HepG2 (cell line): ENCODE data around the gene MT1G. TPM values are rescaled to one million over a fixed set of nuclear protein-coding genes. Genes with fewer than 3 reads are reported as not detected.

Experiments
- FOXC1 ChIP-seq: sonication (generic); formaldehyde crosslinking; IDR thresholded peaks from 2 replicates; pipeline ENCODE4 v1.8.0; 2022; ENCODE audit warnings: mild to moderate bottlenecking, missing genetic modification reagents, borderline replicate concordance
- HNF4A ChIP-seq: sonication (generic); formaldehyde crosslinking; IDR thresholded peaks from 2 replicates; pipeline ENCODE4 v1.4.0; 2020; ENCODE audit warnings: missing genetic modification reagents
- KLF6 ChIP-seq: IDR thresholded peaks from 2 replicates; pipeline ENCODE4 v1.8.0; 2016; ENCODE audit warnings: missing biosample characterization, missing genetic modification reagents
- PHF21A ChIP-seq: sonication (generic); formaldehyde crosslinking; IDR thresholded peaks from 2 replicates; pipeline ENCODE4 v1.5.0; 2020; ENCODE audit warnings: mild to moderate bottlenecking, missing genetic modification reagents
- RAD51 ChIP-seq: fragments of 450-650 bp; IDR thresholded peaks from 2 replicates; pipeline ENCODE4 v1.6.1; 2016; ENCODE audit warnings: borderline replicate concordance
- RFX3 ChIP-seq: IDR thresholded peaks from 2 replicates; pipeline ENCODE4 v1.6.1; 2016; ENCODE audit warnings: missing biosample characterization, missing genetic modification reagents
- STAG1 ChIP-seq: sonication (generic); formaldehyde crosslinking; IDR thresholded peaks from 2 replicates; pipeline ENCODE4 v1.4.0; 2020; ENCODE audit warnings: missing genetic modification reagents
- ZEB1 ChIP-seq: IDR thresholded peaks from 2 replicates; pipeline ENCODE4 v1.6.1; 2012; ENCODE audit warnings: mild to moderate bottlenecking, low read depth, inconsistent platforms; ENCODE audit not compliant: insufficient replicate concordance
- ZNF124 ChIP-seq: sonication (generic); formaldehyde crosslinking; IDR thresholded peaks from 2 replicates; pipeline ENCODE4 v1.4.0; 2020; ENCODE audit warnings: missing genetic modification reagents
- ZNF343 ChIP-seq: sonication (generic); formaldehyde crosslinking; IDR thresholded peaks from 2 replicates; pipeline ENCODE4 v1.4.0; 2020; ENCODE audit warnings: mild to moderate bottlenecking, missing genetic modification reagents
- ZNF510 ChIP-seq: sonication (generic); formaldehyde crosslinking; IDR thresholded peaks from 2 replicates; pipeline ENCODE4 v1.4.0; 2020; ENCODE audit warnings: low read depth, mild to moderate bottlenecking, missing genetic modification reagents
- ZNF749 ChIP-seq: sonication (generic); formaldehyde crosslinking; IDR thresholded peaks from 2 replicates; pipeline ENCODE4 v1.8.0; 2022; ENCODE audit warnings: mild to moderate bottlenecking, missing genetic modification reagents, moderate library complexity, borderline replicate concordance
- ZNF883 ChIP-seq: sonication (generic); formaldehyde crosslinking; IDR thresholded peaks from 2 replicates; pipeline ENCODE4 v1.5.1; 2020; ENCODE audit warnings: mild to moderate bottlenecking, missing genetic modification reagents; ENCODE audit errors: not compliant biosample characterization
- polyA plus RNA-seq, 8 experiments: library from polyadenylated mRNA; depleted of rRNA in 3 of 8; stranded (reverse) in 7 of 8; unstranded in 1 of 8; fragments of >200 nt; fragmentation: Illumina TruSeq in 4 of 8; extraction: Trizol in 4 of 8; gene quantifications; 2 replicates each; pipeline versions ENCODE4 v1.2.1 to v1.2.3, GENCODE V29; 2011 to 2016; ENCODE audit warnings: low read depth in 4 of 8, missing spikeins in 1 of 8, mixed read lengths in 1 of 8; ENCODE audit not compliant: insufficient read depth in 1 of 8
- total RNA-seq, 5 experiments: library from RNA; depleted of rRNA; stranded (reverse); fragments of >200 nt; fragmentation: Illumina TruSeq; extraction: Trizol; gene quantifications; 2 replicates each; pipeline ENCODE4 v1.2.3, GENCODE V29; 2016; ENCODE audit warnings: low read depth in 1 of 5
- TF ChIP-seq, protein P1 (sequence below): sonication (generic); formaldehyde crosslinking; IDR thresholded peaks from 2 replicates; pipeline ENCODE4 v1.4.0; 2020; ENCODE audit warnings: missing genetic modification reagents, borderline replicate concordance
- TF ChIP-seq, protein P2 (sequence below): sonication (generic); formaldehyde crosslinking; conservative IDR thresholded peaks from 2 replicates; pipeline ENCODE4 v1.4.0; 2020; ENCODE audit warnings: mild to moderate bottlenecking, missing genetic modification reagents, moderate library complexity
- TF ChIP-seq, protein P3 (sequence below): sonication (generic); formaldehyde crosslinking; IDR thresholded peaks from 2 replicates; pipeline ENCODE4 v1.4.0; 2020; ENCODE audit warnings: missing genetic modification reagents, mild to moderate bottlenecking, borderline replicate concordance
- TF ChIP-seq, protein P4 (sequence below): sonication (generic); formaldehyde crosslinking; IDR thresholded peaks from 2 replicates; pipeline ENCODE4 v1.4.0; 2020; ENCODE audit warnings: mild to moderate bottlenecking, low read depth, missing genetic modification reagents
- TF ChIP-seq, protein P5 (sequence below): sonication (generic); formaldehyde crosslinking; IDR thresholded peaks from 2 replicates; pipeline ENCODE4 v1.4.0; 2020; ENCODE audit warnings: mild to moderate bottlenecking, missing genetic modification reagents

MT1G gene
- total and polyA plus RNA-seq, 2 of the 13 experiments (the other 11 are each of a cell fraction or from before 2014, with no cell fraction given): 3.6 to 377 TPM

- TF ChIP-seq ZNF124 (CRISPR knock-in tag): no peak
- no peak for TF ChIP-seq ZNF749 (CRISPR knock-in tag)
- TF ChIP-seq, protein P1, sequence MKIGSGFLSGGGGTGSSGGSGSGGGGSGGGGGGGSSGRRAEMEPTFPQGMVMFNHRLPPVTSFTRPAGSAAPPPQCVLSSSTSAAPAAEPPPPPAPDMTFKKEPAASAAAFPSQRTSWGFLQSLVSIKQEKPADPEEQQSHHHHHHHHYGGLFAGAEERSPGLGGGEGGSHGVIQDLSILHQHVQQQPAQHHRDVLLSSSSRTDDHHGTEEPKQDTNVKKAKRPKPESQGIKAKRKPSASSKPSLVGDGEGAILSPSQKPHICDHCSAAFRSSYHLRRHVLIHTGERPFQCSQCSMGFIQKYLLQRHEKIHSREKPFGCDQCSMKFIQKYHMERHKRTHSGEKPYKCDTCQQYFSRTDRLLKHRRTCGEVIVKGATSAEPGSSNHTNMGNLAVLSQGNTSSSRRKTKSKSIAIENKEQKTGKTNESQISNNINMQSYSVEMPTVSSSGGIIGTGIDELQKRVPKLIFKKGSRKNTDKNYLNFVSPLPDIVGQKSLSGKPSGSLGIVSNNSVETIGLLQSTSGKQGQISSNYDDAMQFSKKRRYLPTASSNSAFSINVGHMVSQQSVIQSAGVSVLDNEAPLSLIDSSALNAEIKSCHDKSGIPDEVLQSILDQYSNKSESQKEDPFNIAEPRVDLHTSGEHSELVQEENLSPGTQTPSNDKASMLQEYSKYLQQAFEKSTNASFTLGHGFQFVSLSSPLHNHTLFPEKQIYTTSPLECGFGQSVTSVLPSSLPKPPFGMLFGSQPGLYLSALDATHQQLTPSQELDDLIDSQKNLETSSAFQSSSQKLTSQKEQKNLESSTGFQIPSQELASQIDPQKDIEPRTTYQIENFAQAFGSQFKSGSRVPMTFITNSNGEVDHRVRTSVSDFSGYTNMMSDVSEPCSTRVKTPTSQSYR (CRISPR knock-in tag): no peak
- no peak for TF ChIP-seq FOXC1 (CRISPR knock-in tag)
- TF ChIP-seq, protein P2, sequence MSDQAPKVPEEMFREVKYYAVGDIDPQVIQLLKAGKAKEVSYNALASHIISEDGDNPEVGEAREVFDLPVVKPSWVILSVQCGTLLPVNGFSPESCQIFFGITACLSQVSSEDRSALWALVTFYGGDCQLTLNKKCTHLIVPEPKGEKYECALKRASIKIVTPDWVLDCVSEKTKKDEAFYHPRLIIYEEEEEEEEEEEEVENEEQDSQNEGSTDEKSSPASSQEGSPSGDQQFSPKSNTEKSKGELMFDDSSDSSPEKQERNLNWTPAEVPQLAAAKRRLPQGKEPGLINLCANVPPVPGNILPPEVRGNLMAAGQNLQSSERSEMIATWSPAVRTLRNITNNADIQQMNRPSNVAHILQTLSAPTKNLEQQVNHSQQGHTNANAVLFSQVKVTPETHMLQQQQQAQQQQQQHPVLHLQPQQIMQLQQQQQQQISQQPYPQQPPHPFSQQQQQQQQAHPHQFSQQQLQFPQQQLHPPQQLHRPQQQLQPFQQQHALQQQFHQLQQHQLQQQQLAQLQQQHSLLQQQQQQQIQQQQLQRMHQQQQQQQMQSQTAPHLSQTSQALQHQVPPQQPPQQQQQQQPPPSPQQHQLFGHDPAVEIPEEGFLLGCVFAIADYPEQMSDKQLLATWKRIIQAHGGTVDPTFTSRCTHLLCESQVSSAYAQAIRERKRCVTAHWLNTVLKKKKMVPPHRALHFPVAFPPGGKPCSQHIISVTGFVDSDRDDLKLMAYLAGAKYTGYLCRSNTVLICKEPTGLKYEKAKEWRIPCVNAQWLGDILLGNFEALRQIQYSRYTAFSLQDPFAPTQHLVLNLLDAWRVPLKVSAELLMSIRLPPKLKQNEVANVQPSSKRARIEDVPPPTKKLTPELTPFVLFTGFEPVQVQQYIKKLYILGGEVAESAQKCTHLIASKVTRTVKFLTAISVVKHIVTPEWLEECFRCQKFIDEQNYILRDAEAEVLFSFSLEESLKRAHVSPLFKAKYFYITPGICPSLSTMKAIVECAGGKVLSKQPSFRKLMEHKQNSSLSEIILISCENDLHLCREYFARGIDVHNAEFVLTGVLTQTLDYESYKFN (CRISPR knock-in tag): peak; percentile 37; the same call in 1 of the 2 replicates
- TF ChIP-seq, protein P3, sequence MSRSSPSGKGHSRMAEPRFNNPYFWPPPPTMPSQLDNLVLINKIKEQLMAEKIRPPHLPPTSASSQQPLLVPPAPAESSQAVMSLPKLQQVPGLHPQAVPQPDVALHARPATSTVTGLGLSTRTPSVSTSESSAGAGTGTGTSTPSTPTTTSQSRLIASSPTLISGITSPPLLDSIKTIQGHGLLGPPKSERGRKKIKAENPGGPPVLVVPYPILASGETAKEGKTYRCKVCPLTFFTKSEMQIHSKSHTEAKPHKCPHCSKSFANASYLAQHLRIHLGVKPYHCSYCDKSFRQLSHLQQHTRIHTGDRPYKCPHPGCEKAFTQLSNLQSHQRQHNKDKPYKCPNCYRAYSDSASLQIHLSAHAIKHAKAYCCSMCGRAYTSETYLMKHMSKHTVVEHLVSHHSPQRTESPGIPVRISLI (CRISPR knock-in tag): no peak
- no peak for TF ChIP-seq KLF6 (CRISPR knock-in tag)
- TF ChIP-seq ZNF343 (CRISPR knock-in tag): 0 out of 2 replicates have a peak, but pooled peaks have one; percentile 24
- TF ChIP-seq, protein P4, sequence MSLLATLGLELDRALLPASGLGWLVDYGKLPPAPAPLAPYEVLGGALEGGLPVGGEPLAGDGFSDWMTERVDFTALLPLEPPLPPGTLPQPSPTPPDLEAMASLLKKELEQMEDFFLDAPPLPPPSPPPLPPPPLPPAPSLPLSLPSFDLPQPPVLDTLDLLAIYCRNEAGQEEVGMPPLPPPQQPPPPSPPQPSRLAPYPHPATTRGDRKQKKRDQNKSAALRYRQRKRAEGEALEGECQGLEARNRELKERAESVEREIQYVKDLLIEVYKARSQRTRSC: no peak
- no peak for TF ChIP-seq PHF21A (CRISPR knock-in tag)
- no peak for TF ChIP-seq RFX3
- no peak for TF ChIP-seq ZNF883 (CRISPR knock-in tag)
- no peak for TF ChIP-seq ZNF510
- TF ChIP-seq ZEB1: no peak
- TF ChIP-seq STAG1 (CRISPR knock-in tag): no peak; the same call in 1 of the 2 replicates
- TF ChIP-seq HNF4A (CRISPR knock-in tag): peak; percentile 56
- TF ChIP-seq, protein P5, sequence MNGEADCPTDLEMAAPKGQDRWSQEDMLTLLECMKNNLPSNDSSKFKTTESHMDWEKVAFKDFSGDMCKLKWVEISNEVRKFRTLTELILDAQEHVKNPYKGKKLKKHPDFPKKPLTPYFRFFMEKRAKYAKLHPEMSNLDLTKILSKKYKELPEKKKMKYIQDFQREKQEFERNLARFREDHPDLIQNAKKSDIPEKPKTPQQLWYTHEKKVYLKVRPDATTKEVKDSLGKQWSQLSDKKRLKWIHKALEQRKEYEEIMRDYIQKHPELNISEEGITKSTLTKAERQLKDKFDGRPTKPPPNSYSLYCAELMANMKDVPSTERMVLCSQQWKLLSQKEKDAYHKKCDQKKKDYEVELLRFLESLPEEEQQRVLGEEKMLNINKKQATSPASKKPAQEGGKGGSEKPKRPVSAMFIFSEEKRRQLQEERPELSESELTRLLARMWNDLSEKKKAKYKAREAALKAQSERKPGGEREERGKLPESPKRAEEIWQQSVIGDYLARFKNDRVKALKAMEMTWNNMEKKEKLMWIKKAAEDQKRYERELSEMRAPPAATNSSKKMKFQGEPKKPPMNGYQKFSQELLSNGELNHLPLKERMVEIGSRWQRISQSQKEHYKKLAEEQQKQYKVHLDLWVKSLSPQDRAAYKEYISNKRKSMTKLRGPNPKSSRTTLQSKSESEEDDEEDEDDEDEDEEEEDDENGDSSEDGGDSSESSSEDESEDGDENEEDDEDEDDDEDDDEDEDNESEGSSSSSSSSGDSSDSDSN (CRISPR knock-in tag): no peak; the same call in 1 of the 2 replicates
- no peak for TF ChIP-seq RAD51
Observed at GRCh38 chr16:56637814-56638750, 29.8 kb downstream of the MT1G start, which contains the start of gene MT1A (continued).
